OCI-LY1 (cell line): Measurements from ENCODE around the gene ZNF624.

Source experiments
- H2AFZ ChIP-seq: fragments of 200-600 bp; sonication (generic), shearing (Covaris generic); 2 replicates; pipeline ENCODE4 v1.6.0; 2014; ENCODE audit warnings: antibody characterized with exemption, mild to moderate bottlenecking, low read length
- H3F3A ChIP-seq: fragments of 200-600 bp; sonication (generic), shearing (Covaris generic); 2 replicates; pipeline ENCODE4 v1.6.0; 2014; ENCODE audit warnings: mild to moderate bottlenecking, antibody characterized with exemption, low read length, moderate library complexity; ENCODE audit not compliant: insufficient read depth
- H3K27ac ChIP-seq: fragments of 200-600 bp; sonication (generic); 2 replicates; pipeline ENCODE4 v1.5.1; 2014; ENCODE audit warnings: low read length, mixed run types, mild to moderate bottlenecking, low read depth; ENCODE audit not compliant: poor library complexity, severe bottlenecking
- H3K27me3 ChIP-seq: fragments of 200-600 bp; sonication (generic); 2 replicates; pipeline ENCODE4 v1.6.0; 2014; ENCODE audit warnings: antibody characterized with exemption, mild to moderate bottlenecking, low read length, moderate library complexity; ENCODE audit not compliant: insufficient read depth
- H3K36me3 ChIP-seq: fragments of 200-600 bp; sonication (generic); 2 replicates; pipeline ENCODE4 v1.6.1; 2014; ENCODE audit warnings: mild to moderate bottlenecking, antibody characterized with exemption, low read length, moderate library complexity, mixed read lengths; ENCODE audit not compliant: insufficient read depth
- H3K4me1 ChIP-seq: fragments of 200-600 bp; sonication (generic); 2 replicates; pipeline ENCODE4 v1.5.1; 2014; ENCODE audit warnings: mild to moderate bottlenecking, low read length, moderate library complexity; ENCODE audit not compliant: insufficient read depth, severe bottlenecking
- H3K4me2 ChIP-seq: fragments of 200-600 bp; sonication (generic), shearing (Covaris generic); 2 replicates; pipeline ENCODE4 v1.6.1; 2014; ENCODE audit warnings: low read length
- H3K4me3 ChIP-seq: fragments of 200-600 bp; sonication (generic); 2 replicates; pipeline ENCODE4 v1.5.1; 2014; ENCODE audit warnings: low read length, low read depth, mild to moderate bottlenecking, mixed read lengths; ENCODE audit not compliant: poor library complexity, severe bottlenecking
- H3K79me2 ChIP-seq: fragments of 200-600 bp; shearing (Covaris generic); 2 replicates; pipeline ENCODE4 v1.6.1; 2016; ENCODE audit warnings: mixed run types, low read length, mixed read lengths; ENCODE audit not compliant: insufficient read depth
- H3K9ac ChIP-seq: fragments of 200-600 bp; sonication (generic), shearing (Covaris generic); 2 replicates; pipeline ENCODE4 v1.6.1; 2014; ENCODE audit warnings: mild to moderate bottlenecking, low read length, mixed read lengths
- H3K9me2 ChIP-seq: fragments of 200-600 bp; sonication (generic), shearing (Covaris generic); 2 replicates; pipeline ENCODE4 v1.6.1; 2014; ENCODE audit warnings: low read depth, mild to moderate bottlenecking, low read length, mixed read lengths
- H3K9me3 ChIP-seq: fragments of 200-600 bp; shearing (Covaris generic); 2 replicates; pipeline ENCODE4 v1.6.1; 2014; ENCODE audit warnings: low read length, mixed read lengths
- H4K20me1 ChIP-seq: fragments of 200-600 bp; sonication (generic), shearing (Covaris generic); 2 replicates; pipeline ENCODE4 v1.6.0; 2016; ENCODE audit warnings: mild to moderate bottlenecking, low read length; ENCODE audit not compliant: insufficient read depth
- CTCF ChIP-seq: fragments of 200-600 bp; sonication (generic), shearing (Covaris generic); IDR thresholded peaks from 2 replicates; pipeline ENCODE4 v1.5.1; 2017; ENCODE audit warnings: mild to moderate bottlenecking, antibody characterized with exemption, low read length, moderate library complexity, mixed read lengths
- EZH2 ChIP-seq: fragments of 200-600 bp; sonication (generic), shearing (Covaris generic); IDR thresholded peaks from 2 replicates; pipeline ENCODE4 v1.8.0; 2017; ENCODE audit warnings: borderline replicate concordance, mixed run types, mild to moderate bottlenecking, antibody characterized with exemption, low read length, moderate library complexity, mixed read lengths

ZNF624 gene

GRCh38 chr17:16599537-16599936 lies 54.1 kb downstream of the ZNF624 start:
- H3K9me3 ChIP-seq, result no peaks in the 10 kb centered on the region
- H3K36me3 ChIP-seq, result no peaks in the 10 kb centered on the region
- H3K4me2 ChIP-seq, result no peak overlapping the region
- TF ChIP-seq CTCF (no peak), EZH2 (no peak)
- H3K4me3 ChIP-seq, result no peak overlapping the region
- H3K9me2 ChIP-seq, result no peaks in the 10 kb centered on the region
- H3K27ac ChIP-seq, result no peak overlapping the region
- no peak overlapping the region for H3K9ac ChIP-seq
- H3K27me3 ChIP-seq, result no peaks in the 10 kb centered on the region; the same call in 1 of the 2 replicates
- no peaks in the 10 kb centered on the region for H3K4me1 ChIP-seq
- H3K79me2 ChIP-seq, result no peaks in the 10 kb centered on the region
- no peak overlapping the region for H2AFZ ChIP-seq
- no peaks in the 10 kb centered on the region for H4K20me1 ChIP-seq
- H3F3A ChIP-seq, result no peaks in the 10 kb centered on the region

GRCh38 chr17:16593356-16594102 lies 60.1 kb downstream of the ZNF624 start:
- Histone ChIP-seq H2AFZ (no peak overlapping the region), H3K4me2 (no peak overlapping the region), H3K4me3 (no peak overlapping the region), H3K4me1 (peaks cover 5% of the 10 kb centered on the region), H3K79me2 (no peaks in the 10 kb centered on the region), H4K20me1 (no peaks in the 10 kb centered on the region), H3K27ac (no peak overlapping the region), H3K9me3 (no peaks in the 10 kb centered on the region), H3K9ac (no peak overlapping the region), H3K27me3 (no peaks in the 10 kb centered on the region; the same call in 1 of the 2 replicates), H3K9me2 (no peaks in the 10 kb centered on the region), H3K36me3 (no peaks in the 10 kb centered on the region), H3F3A (no peaks in the 10 kb centered on the region)
- no peak for TF ChIP-seq EZH2
- no peak for TF ChIP-seq CTCF

DNA sequence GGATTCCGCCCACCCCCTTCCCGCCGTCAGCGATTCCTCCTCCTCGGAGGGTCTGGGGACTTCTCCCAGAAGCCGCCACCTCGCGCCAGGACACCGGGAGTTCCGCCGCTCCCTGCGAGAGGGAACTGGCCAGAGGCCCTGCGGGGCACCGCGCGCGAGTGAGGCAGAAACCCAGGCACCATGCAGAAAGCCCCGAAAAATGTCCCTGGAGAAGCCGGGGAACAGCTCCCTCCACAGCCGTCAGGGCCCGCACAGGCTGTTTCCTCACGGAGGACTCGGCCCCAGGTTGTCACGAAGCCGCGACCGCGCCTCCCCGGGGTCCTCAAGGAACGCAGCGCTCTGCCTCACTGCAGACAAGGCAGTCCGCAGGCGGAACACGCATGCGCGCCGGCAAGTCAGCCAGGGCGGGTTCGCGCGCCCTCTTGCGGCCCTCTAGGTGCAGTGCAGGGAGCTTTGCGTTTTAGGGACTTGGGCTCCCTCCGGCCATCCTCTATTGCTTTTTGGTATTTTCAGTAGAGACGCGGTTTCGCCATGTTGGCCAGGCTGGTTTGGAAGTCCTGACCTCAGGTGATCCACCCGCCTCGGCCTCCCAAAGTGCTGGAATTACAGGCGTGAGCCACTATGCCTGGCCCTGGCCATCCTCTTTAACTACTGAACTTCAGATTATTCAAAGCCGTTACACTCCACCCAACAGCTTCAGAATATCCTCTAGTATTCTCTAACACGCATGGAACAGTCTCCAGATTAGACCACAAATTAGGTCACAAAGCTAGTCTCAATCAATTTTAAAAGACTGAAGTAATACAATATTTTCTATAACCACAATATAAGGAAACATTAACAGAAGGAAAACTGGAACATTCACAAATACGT lies 64.3 kb downstream of the ZNF624 start:
- no peak overlapping the region for H3K4me3 ChIP-seq
- H3K9me3 ChIP-seq, result no peaks in the 10 kb centered on the region
- H2AFZ ChIP-seq, result no peak overlapping the region
- no peaks in the 10 kb centered on the region for H3K27me3 ChIP-seq
- no peaks in the 10 kb centered on the region for H4K20me1 ChIP-seq
- H3K4me2 ChIP-seq, result peak overlapping the region; percentile 69
- H3F3A ChIP-seq, result no peaks in the 10 kb centered on the region
- H3K9ac ChIP-seq, result no peak overlapping the region
- no peaks in the 10 kb centered on the region for H3K9me2 ChIP-seq
- H3K4me1 ChIP-seq, result peaks cover 5% of the 10 kb centered on the region
- no peaks in the 10 kb centered on the region for H3K36me3 ChIP-seq
- H3K79me2 ChIP-seq, result no peaks in the 10 kb centered on the region
- TF ChIP-seq EZH2 (no peak), CTCF (peak; percentile 89)
- H3K27ac ChIP-seq, result no peak overlapping the region
